H9 (cell line): ENCODE measurements around the gene MT1F. TPM values are rescaled to one million over a fixed set of nuclear protein-coding genes. Genes with fewer than 3 reads are reported as not detected.

Source experiments
- DNase-seq: peaks from one replicate; pipeline ENCODE4 v3.0.0-alpha.2; 2017
- H2AFZ ChIP-seq: one replicate; pipeline ENCODE4 v1.6.1; 2013; ENCODE audit warnings: mild to moderate bottlenecking, low read length, control low read depth, moderate library complexity
- H2AK5ac ChIP-seq: 2 replicates; pipeline ENCODE4 v1.6.1; 2013; ENCODE audit warnings: low read length, control low read depth, mixed read lengths; ENCODE audit not compliant: insufficient read length
- H2BK120ac ChIP-seq: one replicate; pipeline ENCODE4 v1.6.1; 2013; ENCODE audit warnings: low read depth, mild to moderate bottlenecking, low read length, control low read depth, inconsistent platforms; ENCODE audit not compliant: poor library complexity, severe bottlenecking
- H2BK12ac ChIP-seq: 2 replicates; pipeline ENCODE4 v1.6.1; 2013; ENCODE audit warnings: low read length, control low read depth, mixed read lengths, low read depth; ENCODE audit not compliant: insufficient read length
- H2BK15ac ChIP-seq: 2 replicates; pipeline ENCODE4 v1.6.1; 2013; ENCODE audit warnings: low read depth, low read length, control low read depth
- H2BK20ac ChIP-seq: one replicate; pipeline ENCODE4 v1.6.1; 2013; ENCODE audit warnings: low read depth, mild to moderate bottlenecking, low read length, control low read depth, inconsistent platforms; ENCODE audit not compliant: poor library complexity, severe bottlenecking
- H2BK5ac ChIP-seq: 2 replicates; pipeline ENCODE4 v1.6.1; 2013; ENCODE audit warnings: low read length, control low read depth, mixed read lengths; ENCODE audit not compliant: insufficient read length
- H3K14ac ChIP-seq: 2 replicates; pipeline ENCODE4 v1.6.1; 2013; ENCODE audit warnings: low read length, control low read depth; ENCODE audit not compliant: insufficient read depth
- H3K18ac ChIP-seq: 2 replicates; pipeline ENCODE4 v1.6.1; 2013; ENCODE audit warnings: low read depth, mild to moderate bottlenecking, mixed read lengths, low read length, control low read depth; ENCODE audit not compliant: insufficient read length
- H3K23ac ChIP-seq: 2 replicates; pipeline ENCODE4 v1.6.1; 2013; ENCODE audit warnings: low read length, control low read depth, mixed read lengths, low read depth; ENCODE audit not compliant: insufficient read length
- H3K23me2 ChIP-seq: 2 replicates; pipeline ENCODE4 v1.6.1; 2013; ENCODE audit warnings: low read depth, mild to moderate bottlenecking, mixed read lengths, low read length, control low read depth; ENCODE audit not compliant: insufficient read length, poor library complexity, severe bottlenecking
- H3K27ac ChIP-seq: 2 replicates; pipeline ENCODE4 v1.5.1; 2013; ENCODE audit warnings: low read length, control low read depth, mixed read lengths, low read depth; ENCODE audit not compliant: insufficient read length
- H3K27me3 ChIP-seq: 2 replicates; pipeline ENCODE4 v1.6.1; 2013; ENCODE audit warnings: low read length, control low read depth, inconsistent platforms; ENCODE audit not compliant: insufficient read depth
- H3K4ac ChIP-seq: 2 replicates; pipeline ENCODE4 v1.6.1; 2013; ENCODE audit warnings: low read depth, mild to moderate bottlenecking, control low read depth, inconsistent platforms, low read length, moderate library complexity
- H3K4me1 ChIP-seq: 2 replicates; pipeline ENCODE4 v1.6.1; 2013; ENCODE audit warnings: low read length, control low read depth, inconsistent platforms; ENCODE audit not compliant: insufficient read depth
- H3K4me2 ChIP-seq: 2 replicates; pipeline ENCODE4 v1.6.1; 2013; ENCODE audit warnings: low read length, control low read depth, mixed read lengths; ENCODE audit not compliant: insufficient read length, insufficient read depth
- H3K56ac ChIP-seq: 2 replicates; pipeline ENCODE4 v1.6.1; 2013; ENCODE audit warnings: low read depth, mild to moderate bottlenecking, mixed read lengths, low read length, control low read depth; ENCODE audit not compliant: insufficient read length
- H3K79me1 ChIP-seq: 2 replicates; pipeline ENCODE4 v1.6.1; 2013; ENCODE audit warnings: low read depth, mild to moderate bottlenecking, moderate library complexity, low read length, control low read depth, inconsistent platforms; ENCODE audit not compliant: insufficient read depth, poor library complexity, severe bottlenecking
- H3K79me2 ChIP-seq: 2 replicates; pipeline ENCODE4 v1.6.1; 2013; ENCODE audit warnings: low read length, control low read depth, inconsistent platforms; ENCODE audit not compliant: insufficient read depth
- H3K9ac ChIP-seq: 2 replicates; pipeline ENCODE4 v1.6.1; 2013; ENCODE audit warnings: low read length, control low read depth, mixed read lengths; ENCODE audit not compliant: insufficient read length; ENCODE audit errors: extremely low read depth
- H3K9me3 ChIP-seq: one replicate; pipeline ENCODE4 v1.6.1; 2013; ENCODE audit warnings: low read depth, low read length, inconsistent platforms; ENCODE audit not compliant: control insufficient read depth
- H3T11ph ChIP-seq: one replicate; pipeline ENCODE4 v1.6.1; 2013; ENCODE audit warnings: mild to moderate bottlenecking, low read length, control low read depth, inconsistent platforms
- H4K20me1 ChIP-seq: one replicate; pipeline ENCODE4 v1.6.1; 2013; ENCODE audit not compliant: control insufficient read depth, insufficient read length, insufficient read depth
- H4K5ac ChIP-seq: 2 replicates; pipeline ENCODE4 v1.6.1; 2013; ENCODE audit warnings: low read depth, mild to moderate bottlenecking, mixed read lengths, low read length, control low read depth; ENCODE audit not compliant: insufficient read length
- H4K8ac ChIP-seq: replicated peaks from 2 replicates; pipeline ENCODE4 v1.6.1; 2013; ENCODE audit warnings: low read length, control low read depth, mixed read lengths, low read depth; ENCODE audit not compliant: insufficient read length
- H4K91ac ChIP-seq: 2 replicates; pipeline ENCODE4 v1.6.1; 2013; ENCODE audit warnings: low read depth, mild to moderate bottlenecking, moderate library complexity, mixed read lengths, low read length, control low read depth; ENCODE audit not compliant: insufficient read length
- H3K27ac Mint-ChIP-seq, 3 experiments: 2 replicates in 2 of 3; 3 replicates in 1 of 3; pipeline ENCODE4 v1.8.0; 2020 to 2021; ENCODE audit warnings: mixed read lengths in 3 of 3, mild to moderate bottlenecking in 1 of 3, moderate library complexity in 1 of 3
- H3K27me3 Mint-ChIP-seq: 2 replicates; pipeline ENCODE4 v1.8.0; 2021; ENCODE audit warnings: low read depth, mild to moderate bottlenecking, moderate library complexity, mixed read lengths
- H3K36me3 Mint-ChIP-seq, 3 experiments: 2 replicates in 2 of 3; 3 replicates in 1 of 3; pipeline ENCODE4 v1.8.0; 2020 to 2021; ENCODE audit warnings: low read depth in 3 of 3, mixed read lengths in 3 of 3; ENCODE audit not compliant: insufficient read depth in 1 of 3
- H3K4me1 Mint-ChIP-seq, 2 experiments: 2 replicates each; pipeline ENCODE4 v1.8.0; 2020; ENCODE audit warnings: mixed read lengths in 2 of 2
- H3K4me3 Mint-ChIP-seq, 2 experiments: 2 replicates in 1 of 2; 3 replicates in 1 of 2; pipeline ENCODE4 v1.8.0; 2020 to 2021; ENCODE audit warnings: mild to moderate bottlenecking in 2 of 2, mixed read lengths in 2 of 2, moderate library complexity in 1 of 2
- H3K9me3 Mint-ChIP-seq, 2 experiments: 2 replicates in 1 of 2; 3 replicates in 1 of 2; pipeline ENCODE4 v1.8.0; 2020; ENCODE audit warnings: mild to moderate bottlenecking in 2 of 2, mixed read lengths in 2 of 2, moderate library complexity in 1 of 2
- WGBS: extraction: QIAGEN DNeasy Blood & Tissue Kit; methylation state at CpG from one replicate; pipeline ENCODE4 v1.1.7; 2013; ENCODE audit warnings: missing lambda C conversion rate, low lambda C conversion rate, mixed read lengths; ENCODE audit not compliant: insufficient read length; ENCODE audit errors: extremely low coverage; 5-methylcytosine and 5-hydroxymethylcytosine counted together
- total RNA-seq: library from RNA; stranded (reverse); gene quantifications from 2 replicates; pipeline ENCODE4 v1.2.1, GENCODE V29; 2021
- TF ChIP-seq, protein P1 (sequence below): fragments of 200-600 bp; sonication (generic); conservative IDR thresholded peaks from 3 replicates; pipeline ENCODE4 v1.8.0; 2021; ENCODE audit warnings: antibody characterized with exemption, mild to moderate bottlenecking

MT1F gene
- total RNA-seq, 1 experiment from 2014 or later, result 26.1 TPM

DNA sequence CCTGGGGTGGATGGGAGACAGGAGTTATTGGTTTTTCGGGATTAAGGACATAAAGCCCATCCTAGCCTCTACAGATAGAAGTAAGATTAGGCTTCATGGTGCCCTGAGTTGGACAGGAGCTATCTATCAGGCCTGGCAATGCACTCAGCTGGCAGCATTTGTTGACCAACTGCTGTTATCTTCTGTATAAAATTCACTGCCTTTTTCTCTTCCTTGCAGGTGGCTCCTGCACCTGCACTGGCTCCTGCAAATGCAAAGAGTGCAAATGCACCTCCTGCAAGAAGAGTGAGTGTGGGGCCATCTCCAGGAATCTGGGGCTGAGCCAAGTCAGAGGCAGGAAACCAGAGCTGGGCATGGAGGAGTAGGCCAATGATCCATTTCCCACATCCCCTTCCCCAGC, 18.7 kb upstream of the MT1F start:
- Histone ChIP-seq H3K9ac (no peak overlapping the region), H3K23ac (no peak overlapping the region), H3K79me2 (no peaks in the 10 kb centered on the region), H2BK12ac (no peak overlapping the region), H3K4me2 (no peak overlapping the region), H3T11ph (no peak overlapping the region), H3K27ac (no peak overlapping the region), H4K20me1 (no peaks in the 10 kb centered on the region), H4K8ac (no peak overlapping the region), H3K79me1 (no peaks in the 10 kb centered on the region), H2BK20ac (no peak overlapping the region), H2AFZ (no peak overlapping the region), H3K56ac (no peak overlapping the region), H2AK5ac (no peak overlapping the region), H2BK5ac (no peak overlapping the region), H3K23me2 (peaks cover 6% of the 10 kb centered on the region), H3K27me3 (peaks cover 92% of the 10 kb centered on the region), H3K14ac (no peak overlapping the region), H3K4ac (no peak overlapping the region), H3K18ac (no peak overlapping the region), H3K4me1 (no peaks in the 10 kb centered on the region), H2BK15ac (no peak overlapping the region), H2BK120ac (no peak overlapping the region), H4K5ac (no peak overlapping the region), H3K9me3 (no peaks in the 10 kb centered on the region), H4K91ac (no peak overlapping the region)
- peaks cover 0 to 5% of the 10 kb centered on the region in 2 experiments; a peak in 2 of 5 replicates for H3K9me3 Mint-ChIP-seq
- peaks cover 99% of the 10 kb centered on the region for H3K27me3 Mint-ChIP-seq
- peak overlapping the region in 1 of 3 experiments; percentile 48; a peak in 1 of 7 replicates for H3K27ac Mint-ChIP-seq
- H3K4me3 Mint-ChIP-seq, result no peak overlapping the region
- no CpG with 5 or more reads among the region's 1 CpG for WGBS
- peaks cover 23 to 41% of the 10 kb centered on the region in 2 experiments for H3K4me1 Mint-ChIP-seq
- TF ChIP-seq, protein P1, sequence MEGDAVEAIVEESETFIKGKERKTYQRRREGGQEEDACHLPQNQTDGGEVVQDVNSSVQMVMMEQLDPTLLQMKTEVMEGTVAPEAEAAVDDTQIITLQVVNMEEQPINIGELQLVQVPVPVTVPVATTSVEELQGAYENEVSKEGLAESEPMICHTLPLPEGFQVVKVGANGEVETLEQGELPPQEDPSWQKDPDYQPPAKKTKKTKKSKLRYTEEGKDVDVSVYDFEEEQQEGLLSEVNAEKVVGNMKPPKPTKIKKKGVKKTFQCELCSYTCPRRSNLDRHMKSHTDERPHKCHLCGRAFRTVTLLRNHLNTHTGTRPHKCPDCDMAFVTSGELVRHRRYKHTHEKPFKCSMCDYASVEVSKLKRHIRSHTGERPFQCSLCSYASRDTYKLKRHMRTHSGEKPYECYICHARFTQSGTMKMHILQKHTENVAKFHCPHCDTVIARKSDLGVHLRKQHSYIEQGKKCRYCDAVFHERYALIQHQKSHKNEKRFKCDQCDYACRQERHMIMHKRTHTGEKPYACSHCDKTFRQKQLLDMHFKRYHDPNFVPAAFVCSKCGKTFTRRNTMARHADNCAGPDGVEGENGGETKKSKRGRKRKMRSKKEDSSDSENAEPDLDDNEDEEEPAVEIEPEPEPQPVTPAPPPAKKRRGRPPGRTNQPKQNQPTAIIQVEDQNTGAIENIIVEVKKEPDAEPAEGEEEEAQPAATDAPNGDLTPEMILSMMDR, result no peak
- H3K36me3 Mint-ChIP-seq, result no peaks in the 10 kb centered on the region; a peak in 1 of 7 replicates
- DNase-seq, result no peak
